Peyer's patch (tissue), 4 donors: ENCODE data around the gene ANO4. TPM values are rescaled to one million over a fixed set of nuclear protein-coding genes. Genes with fewer than 3 reads are reported as not detected.

ENCODE experiments used
- DNase-seq, 3 donors: peaks; one replicate each; pipeline ENCODE4 v3.0.0-alpha.2; 2017 to 2019
- H3K27ac ChIP-seq, 4 donors: fragments of 200-600 bp; sonication (generic); one replicate each; pipeline ENCODE4 v1.5.1; 2016 to 2019
- H3K27me3 ChIP-seq, 2 donors: fragments of 200-600 bp; sonication (generic); one replicate each; pipeline ENCODE4 v1.5.1; 2019
- H3K36me3 ChIP-seq, 3 donors: fragments of 200-600 bp; sonication (generic); one replicate each; pipeline ENCODE4 v1.5.1; 2016 to 2019
- H3K4me1 ChIP-seq, 4 donors: fragments of 200-600 bp; sonication (generic); one replicate each; pipeline ENCODE4 v1.5.1; 2016 to 2019
- H3K4me3 ChIP-seq, 4 donors: fragments of 200-600 bp; sonication (generic); 1 replicate in 3 of 4; 2 replicates in 1 of 4; pipeline ENCODE4 v1.5.1; 2016 to 2019; ENCODE audit warnings: mild to moderate bottlenecking in 1 of 4
- H3K9me3 ChIP-seq, 4 donors: fragments of 200-600 bp; sonication (generic); one replicate each; pipeline ENCODE4 v1.5.1; 2016 to 2019; ENCODE audit warnings: mild to moderate bottlenecking in 1 of 4
- CTCF ChIP-seq, 6 experiments: fragments of 450-650 bp in 4 of 6; fragments of 200-600 bp in 2 of 6; sonication (generic) in 1 of 6; IDR thresholded peaks; one replicate each; pipeline ENCODE4 v1.5.1; 2017 to 2019; ENCODE audit warnings: antibody characterized with exemption in 6 of 6, mild to moderate bottlenecking in 3 of 6, moderate library complexity in 1 of 6
- POLR2A ChIP-seq, 2 donors: fragments of 450-650 bp; IDR thresholded peaks; one replicate each; pipeline ENCODE4 v1.5.1; 2017; ENCODE audit warnings: antibody characterized with exemption in 2 of 2, mild to moderate bottlenecking in 2 of 2, moderate library complexity in 2 of 2
- total RNA-seq, 4 donors: library from RNA; depleted of rRNA; stranded (reverse); fragments of >200 nt; gene quantifications; one replicate each; pipeline ENCODE4 v1.1.0, GENCODE V29; 2016

ANO4 gene
- total RNA-seq, 4 donors from 2014 or later, result 1.7 TPM; not detected in 3

GRCh38 chr12:101010896-101011295 lies 216.3 kb downstream of the ANO4 start:
- Histone ChIP-seq H3K4me3 (no peak overlapping the region), H3K4me1 (no peaks in the 10 kb centered on the region), H3K9me3 (no peaks in the 10 kb centered on the region), H3K27me3 (no peaks in the 10 kb centered on the region), H3K36me3 (no peaks in the 10 kb centered on the region), H3K27ac (no peak overlapping the region)
- no peak for DNase-seq
- TF ChIP-seq POLR2A (IDR thresholded peaks at IDR 0.05) (no peak), CTCF (IDR thresholded peaks at IDR 0.05) (no peak)

GRCh38 chr12:101013993-101014392 lies 219.4 kb downstream of the ANO4 start:
- Histone ChIP-seq H3K27me3 (no peaks in the 10 kb centered on the region), H3K4me1 (no peaks in the 10 kb centered on the region), H3K27ac (no peak overlapping the region), H3K4me3 (no peak overlapping the region), H3K9me3 (no peaks in the 10 kb centered on the region), H3K36me3 (no peaks in the 10 kb centered on the region)
- no peak for DNase-seq
- no peak for TF ChIP-seq POLR2A (IDR thresholded peaks at IDR 0.05)
- TF ChIP-seq CTCF (IDR thresholded peaks at IDR 0.05), result no peak

- DNase-seq, result no peak
- TF ChIP-seq POLR2A (IDR thresholded peaks at IDR 0.05) (no peak), CTCF (IDR thresholded peaks at IDR 0.05) (no peak)
- Histone ChIP-seq H3K9me3 (no peaks in the 10 kb centered on the region), H3K36me3 (no peaks in the 10 kb centered on the region), H3K27ac (no peak overlapping the region), H3K27me3 (no peaks in the 10 kb centered on the region), H3K4me1 (no peaks in the 10 kb centered on the region), H3K4me3 (no peak overlapping the region)
Measured at GRCh38 chr12:101015044-101015443, 220.5 kb downstream of the ANO4 start.

- Histone ChIP-seq H3K4me3 (no peak overlapping the region), H3K27me3 (no peaks in the 10 kb centered on the region), H3K27ac (no peak overlapping the region), H3K9me3 (no peaks in the 10 kb centered on the region), H3K36me3 (no peaks in the 10 kb centered on the region), H3K4me1 (no peaks in the 10 kb centered on the region)
- no peak for DNase-seq
- TF ChIP-seq POLR2A (IDR thresholded peaks at IDR 0.05) (no peak), CTCF (IDR thresholded peaks at IDR 0.05) (no peak)
Measured at GRCh38 chr12:101018540-101018939, 224.0 kb downstream of the ANO4 start.

- Histone ChIP-seq H3K36me3 (no peaks in the 10 kb centered on the region), H3K27ac (no peak overlapping the region), H3K4me1 (no peaks in the 10 kb centered on the region), H3K9me3 (no peaks in the 10 kb centered on the region), H3K4me3 (no peak overlapping the region), H3K27me3 (no peaks in the 10 kb centered on the region)
- no peak for DNase-seq
- TF ChIP-seq CTCF (IDR thresholded peaks at IDR 0.05) (no peak), POLR2A (IDR thresholded peaks at IDR 0.05) (no peak)
Measured at GRCh38 chr12:101019201-101019600, 224.6 kb downstream of the ANO4 start.

- DNase-seq, result no peak
- Histone ChIP-seq H3K4me3 (no peak overlapping the region), H3K27me3 (no peaks in the 10 kb centered on the region), H3K36me3 (no peaks in the 10 kb centered on the region), H3K9me3 (no peaks in the 10 kb centered on the region), H3K27ac (no peak overlapping the region), H3K4me1 (no peaks in the 10 kb centered on the region)
- no peak for TF ChIP-seq CTCF (IDR thresholded peaks at IDR 0.05)
- TF ChIP-seq POLR2A (IDR thresholded peaks at IDR 0.05), result no peak
Measured at GRCh38 chr12:101019667-101020066, 225.1 kb downstream of the ANO4 start.
